GM19023 (cell line): ENCODE data around the gene WLS.
"Not testable (repeated sequence)": the region's sequence is repeated elsewhere in the genome, so short reads cannot be mapped to it uniquely, and the experiment has no call there.

Experiments used
- ATAC-seq: cut with Tn5 transposase; IDR thresholded peaks from one replicate; pipeline ENCODE4 v1.9.1; 2021; ENCODE audit warnings: mild to moderate bottlenecking, moderate library complexity; ENCODE audit not compliant: unreplicated experiment

WLS gene

DNA sequence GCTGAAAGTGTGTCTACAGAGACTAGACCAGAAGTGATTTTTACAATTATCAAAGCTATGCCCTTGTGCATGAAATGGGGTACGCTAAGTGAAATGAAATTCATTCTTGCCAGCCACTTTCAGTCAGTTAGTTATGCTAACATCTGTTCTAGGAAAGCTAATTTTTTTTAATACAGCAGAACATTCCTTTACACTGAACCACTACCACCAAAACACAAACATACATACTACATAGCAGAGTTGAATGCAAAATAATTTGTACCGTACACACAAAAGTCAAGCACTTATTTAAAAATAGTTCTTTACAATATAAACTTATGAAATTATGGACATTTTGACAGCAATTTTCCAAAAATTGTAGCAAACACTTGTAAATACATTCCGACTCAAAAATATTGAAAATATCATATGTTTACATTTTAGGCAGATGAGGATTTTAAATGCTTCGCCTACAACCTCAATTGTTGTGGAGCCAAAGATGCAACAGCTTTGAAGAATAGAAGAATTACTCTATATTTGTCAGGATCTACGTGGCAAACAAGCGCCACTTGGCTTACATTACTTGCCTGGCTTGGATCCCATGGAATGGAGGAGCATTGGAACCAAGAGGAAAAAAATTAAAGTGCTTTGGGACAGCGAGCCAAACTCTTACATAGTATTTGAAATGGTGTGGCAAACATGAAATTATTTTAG is 30.6 kb downstream of the WLS start:
- ATAC-seq = no peak

DNA sequence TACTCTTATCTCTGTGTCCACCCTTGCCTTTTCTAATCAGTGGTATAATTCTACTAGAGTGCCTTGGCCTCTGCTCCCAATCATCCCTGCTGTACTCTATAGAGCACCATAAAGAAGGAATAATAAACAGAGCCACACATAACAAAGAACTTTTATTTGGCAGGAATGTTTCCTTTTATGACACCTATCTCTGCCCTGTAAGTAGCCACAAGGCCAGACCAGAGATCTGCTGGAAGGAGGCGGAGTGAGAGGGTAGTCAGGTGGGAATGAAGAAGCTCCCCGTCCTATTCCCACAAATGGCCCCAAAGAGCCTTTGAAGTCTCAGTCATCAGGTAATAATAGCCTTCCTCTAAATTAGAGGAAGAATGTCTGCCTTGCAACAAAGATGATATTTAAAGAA is 32.7 kb downstream of the WLS start:
- ATAC-seq = no peak

DNA sequence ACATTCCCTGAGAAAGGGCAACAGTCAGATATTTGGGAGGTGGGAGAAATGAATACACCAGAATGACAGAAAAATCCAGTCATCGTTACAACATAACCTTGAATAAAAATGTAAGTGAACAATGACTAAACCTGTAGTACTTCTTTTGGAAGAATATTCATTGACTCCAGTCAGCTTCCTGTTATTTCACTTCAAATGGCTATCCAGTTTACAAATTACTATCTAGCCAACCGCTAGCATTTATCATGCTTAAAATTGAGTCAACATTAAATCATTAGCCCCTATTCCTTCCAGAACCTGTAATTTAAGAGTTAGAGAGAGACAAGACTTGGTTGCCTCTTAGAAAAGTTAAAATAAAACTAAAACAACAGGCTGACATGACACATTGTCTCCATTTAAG is 33.6 kb downstream of the WLS start:
- ATAC-seq = no peak

DNA sequence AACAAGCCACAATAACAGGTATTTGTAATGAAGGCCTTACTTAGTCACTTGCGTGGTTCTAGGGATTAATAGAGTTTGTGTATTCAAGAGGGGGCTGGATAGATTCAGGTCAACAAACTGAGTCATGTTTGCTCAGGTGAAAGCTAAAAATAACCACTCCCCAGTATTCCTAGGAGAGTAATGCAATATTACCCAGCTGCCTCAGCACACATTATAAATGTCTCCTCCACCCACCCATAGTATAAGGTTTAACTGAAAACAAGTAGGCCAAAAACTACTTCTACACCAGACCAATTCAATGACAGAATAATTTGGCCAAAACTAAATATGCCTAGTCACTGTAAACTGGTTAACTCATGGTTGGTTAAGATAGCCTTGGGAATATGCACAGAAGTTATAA is 34.4 kb downstream of the WLS start:
- ATAC-seq = no peak

DNA sequence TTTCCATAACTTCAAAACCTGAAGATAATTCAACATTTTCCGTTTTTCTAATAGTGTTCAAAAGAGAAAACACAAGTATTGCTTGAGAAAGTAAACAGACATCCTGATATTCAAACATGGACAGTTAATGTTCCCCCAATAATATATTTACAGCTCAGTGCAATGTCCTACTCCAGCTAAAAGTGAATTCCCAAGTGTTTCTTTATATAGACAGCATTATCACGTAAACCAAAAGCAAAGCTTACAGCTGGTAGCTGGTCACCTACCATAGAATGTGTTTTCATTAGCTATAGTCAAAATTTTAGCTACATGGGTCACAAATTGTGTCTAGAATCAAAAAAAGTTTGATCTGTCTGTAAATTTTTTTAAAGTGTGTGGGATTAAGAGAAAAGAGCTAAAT is 34.9 kb downstream of the WLS start:
- ATAC-seq = no peak

DNA sequence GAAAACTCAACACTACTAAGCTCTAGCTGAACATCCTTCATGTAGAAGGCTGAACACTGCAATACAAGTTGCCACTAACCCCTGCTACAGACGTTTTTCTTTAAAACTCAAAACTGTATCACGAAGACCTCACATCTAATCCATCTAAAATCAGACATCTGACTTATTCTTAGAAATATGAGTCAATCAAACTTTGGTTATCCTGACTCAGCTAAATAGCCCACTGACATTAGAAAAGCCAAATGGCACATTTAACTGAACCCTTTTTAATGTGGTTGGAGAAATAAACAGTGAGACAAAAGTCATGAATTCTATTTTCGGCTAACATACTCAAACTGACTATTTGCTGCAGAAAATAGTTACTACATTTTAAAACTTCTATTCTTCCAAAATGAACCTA is 35.6 kb downstream of the WLS start:
- no peak for ATAC-seq

DNA sequence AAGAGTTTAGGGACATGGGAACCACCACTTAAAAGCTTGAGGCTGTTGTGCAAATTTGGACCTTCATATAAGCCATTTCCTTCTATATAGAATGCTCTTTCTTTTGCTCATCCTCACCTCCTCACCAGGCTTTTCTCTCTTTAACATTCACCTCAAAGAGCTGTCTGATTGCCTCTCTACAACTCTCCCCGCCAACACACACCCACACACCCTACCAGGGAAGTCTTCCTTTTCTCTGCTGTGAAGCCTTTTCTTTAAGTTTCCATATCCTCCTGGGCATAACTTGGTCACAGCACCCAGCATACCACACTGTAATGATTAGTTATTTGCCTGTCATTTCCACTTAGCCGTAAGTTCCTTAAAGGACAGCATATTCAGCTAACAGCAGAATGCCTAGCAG is 40.6 kb downstream of the WLS start:
- no peak for ATAC-seq

DNA sequence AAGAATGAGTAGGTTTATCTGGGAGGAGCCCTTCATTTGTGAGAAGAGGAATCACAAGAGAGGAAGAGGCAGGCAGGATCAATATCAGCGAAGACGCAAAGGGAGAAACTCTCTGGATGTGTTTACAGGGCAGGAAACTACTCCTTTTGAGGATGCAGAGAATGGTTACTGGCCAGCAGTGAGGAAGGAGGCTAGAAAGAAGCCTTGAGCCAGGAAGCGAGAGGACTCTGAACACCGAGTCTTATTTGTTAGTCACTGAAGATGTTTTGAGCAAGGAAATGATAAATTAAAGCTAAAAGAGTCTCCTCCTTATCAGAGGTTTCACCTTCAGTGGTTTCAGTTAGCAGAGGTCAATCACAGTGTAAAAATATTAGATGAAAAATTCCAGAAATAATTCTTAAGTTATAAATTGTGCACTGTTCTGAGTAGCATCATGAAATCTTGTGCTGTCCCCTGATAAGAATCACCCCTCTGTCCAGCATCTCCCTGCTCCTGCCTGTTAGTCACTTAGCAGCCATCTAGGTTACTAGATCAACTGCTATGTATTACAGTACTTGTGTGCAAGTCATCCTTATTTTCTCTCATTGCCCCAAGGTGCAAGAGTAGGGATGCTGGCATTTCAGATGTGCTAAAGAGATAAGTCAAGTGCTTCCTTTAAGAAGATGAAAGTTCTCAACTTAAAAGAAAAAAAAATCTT is 43.5 kb downstream of the WLS start:
- no peak for ATAC-seq

DNA sequence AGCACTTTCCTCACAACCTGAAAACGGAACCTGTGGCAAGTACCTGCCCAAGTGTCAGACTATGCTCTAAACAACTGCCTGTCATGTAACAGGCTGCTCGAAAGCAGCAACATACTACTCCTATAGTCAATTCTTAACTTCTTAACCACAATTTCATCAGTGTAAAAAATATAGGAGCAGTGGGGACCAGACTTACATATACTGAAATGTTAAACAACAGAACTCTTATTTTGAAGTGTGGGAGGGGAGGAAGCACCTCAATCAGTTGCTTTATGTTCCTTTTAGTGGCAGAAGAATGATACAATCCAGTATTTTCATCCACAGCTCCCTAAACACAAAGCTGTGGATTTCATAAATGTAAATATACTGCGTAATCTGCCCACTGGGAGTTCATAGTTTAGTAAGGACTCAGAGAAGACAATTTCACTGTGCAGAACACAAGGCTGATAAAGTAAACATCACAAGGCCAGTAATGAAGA is 44.2 kb downstream of the WLS start:
- ATAC-seq = no peak

DNA sequence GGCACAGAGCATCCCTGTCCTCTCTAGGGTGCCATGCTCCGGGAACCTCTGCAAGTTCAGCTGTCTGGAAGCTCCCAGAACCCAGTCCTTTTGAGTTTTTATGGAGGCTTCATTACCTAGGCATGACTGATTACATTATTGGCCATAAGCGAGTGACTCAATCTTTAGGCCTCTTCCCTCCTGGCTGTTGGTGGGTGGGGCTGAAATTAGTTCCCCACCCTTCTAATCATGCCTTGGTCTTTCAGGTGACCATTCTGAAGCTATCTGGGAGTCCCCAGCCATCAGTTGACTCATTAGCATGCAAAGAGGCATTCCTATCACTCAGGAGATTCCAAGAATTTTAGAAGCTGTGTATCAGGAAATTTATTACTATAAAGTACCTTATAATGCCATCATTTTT is 46.6 kb downstream of the WLS start:
- ATAC-seq = no peak

DNA sequence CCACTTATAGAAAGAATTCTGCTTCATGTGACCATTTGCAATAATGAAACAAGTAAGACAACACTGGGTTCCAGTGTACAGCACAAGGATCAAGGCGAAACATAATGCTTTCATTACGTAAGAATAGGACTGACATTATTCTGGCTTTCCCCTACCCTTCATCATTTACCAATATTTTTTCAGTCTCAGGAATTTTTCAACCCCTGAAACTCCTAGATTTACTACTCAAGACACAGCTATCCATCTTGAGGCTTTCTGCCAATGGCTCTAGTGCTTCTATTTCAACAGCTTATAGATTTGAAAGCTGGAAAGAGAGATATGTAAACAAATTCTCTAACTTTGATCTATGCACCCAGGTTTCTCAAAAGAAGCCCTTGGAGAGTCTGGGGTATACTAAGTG is 48.4 kb downstream of the WLS start:
- ATAC-seq = no peak

DNA sequence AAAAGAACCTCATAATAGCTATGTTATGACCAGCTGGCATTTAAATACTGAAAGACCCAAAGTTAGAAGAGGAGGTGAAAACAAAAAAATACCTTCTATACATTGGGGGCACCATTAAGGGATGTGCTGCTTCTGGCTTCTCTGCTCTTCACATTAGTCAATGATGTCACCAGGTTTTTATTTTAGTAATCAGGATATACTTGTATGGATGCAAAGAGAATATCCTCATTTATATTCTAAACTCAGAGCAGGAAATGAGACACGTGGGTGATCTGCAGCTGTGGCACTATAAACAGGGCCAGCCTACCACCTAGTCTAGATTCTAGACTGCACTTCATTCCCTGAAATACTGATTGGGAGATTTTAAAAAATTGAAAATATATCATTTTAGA is 51.2 kb downstream of the WLS start:
- ATAC-seq = no peak

DNA sequence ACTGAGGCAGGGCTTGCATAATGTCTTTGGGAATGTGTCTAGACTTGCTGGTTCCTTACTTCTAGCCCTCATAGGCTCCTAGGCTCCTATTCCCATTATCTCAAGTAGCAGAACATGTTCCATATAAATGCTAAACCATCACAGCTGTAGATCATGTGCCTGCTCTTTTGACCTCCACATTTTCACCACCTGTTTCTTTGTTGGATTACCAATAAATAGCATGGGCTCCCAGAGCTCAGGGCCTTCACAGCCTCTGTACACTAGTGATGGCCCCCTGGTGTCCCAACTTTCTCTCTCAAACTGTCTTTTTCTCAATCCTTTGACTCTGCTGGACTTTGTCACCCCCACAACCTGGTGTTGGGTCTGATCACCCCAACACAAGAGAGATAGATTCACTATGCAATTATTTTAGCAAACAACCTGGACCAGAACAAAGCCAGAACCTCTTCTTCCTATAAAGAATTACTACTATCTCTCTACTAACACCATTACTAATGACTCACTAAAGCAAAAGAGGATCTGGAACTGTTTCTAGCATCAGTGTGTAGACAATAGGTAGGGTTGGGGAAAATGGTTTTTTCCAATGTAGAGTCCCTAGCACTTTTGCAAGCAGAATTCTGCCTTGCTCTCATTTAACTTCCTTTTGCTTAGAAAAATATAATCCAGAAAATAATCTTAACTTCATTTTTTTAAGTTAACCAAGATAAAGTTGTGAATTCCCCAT is 51.7 kb downstream of the WLS start:
- ATAC-seq = no peak

DNA sequence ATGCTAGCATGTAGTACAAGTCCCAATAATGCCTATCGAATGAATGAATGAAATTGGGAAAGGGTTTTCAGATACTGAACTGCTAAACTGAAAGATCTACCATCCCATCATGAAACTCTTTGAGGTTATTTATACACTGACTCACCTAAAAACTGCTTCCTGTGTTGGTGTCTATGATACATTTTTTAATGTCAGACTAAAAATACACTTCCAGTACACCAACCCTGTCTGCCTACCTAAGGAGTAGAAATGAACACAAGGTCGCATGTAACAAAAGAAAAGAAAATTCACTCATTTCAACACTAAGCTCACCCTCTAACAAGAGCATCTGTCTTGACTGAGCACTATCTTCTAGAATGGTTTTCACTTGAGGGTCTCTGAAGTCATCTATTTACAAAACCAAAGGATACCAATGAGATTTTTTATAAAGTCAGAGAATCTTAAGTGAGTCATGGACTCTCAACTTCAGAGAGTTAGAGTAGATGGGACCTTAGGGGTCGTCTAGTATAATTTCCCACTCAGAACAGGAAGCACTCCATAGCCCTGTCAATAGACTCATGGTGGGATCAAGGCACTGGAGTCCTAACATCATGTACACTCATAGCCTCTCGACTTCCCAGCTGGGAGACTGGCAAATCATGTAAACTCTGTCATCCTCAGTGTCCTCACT is 53.4 kb downstream of the WLS start:
- no peak for ATAC-seq

DNA sequence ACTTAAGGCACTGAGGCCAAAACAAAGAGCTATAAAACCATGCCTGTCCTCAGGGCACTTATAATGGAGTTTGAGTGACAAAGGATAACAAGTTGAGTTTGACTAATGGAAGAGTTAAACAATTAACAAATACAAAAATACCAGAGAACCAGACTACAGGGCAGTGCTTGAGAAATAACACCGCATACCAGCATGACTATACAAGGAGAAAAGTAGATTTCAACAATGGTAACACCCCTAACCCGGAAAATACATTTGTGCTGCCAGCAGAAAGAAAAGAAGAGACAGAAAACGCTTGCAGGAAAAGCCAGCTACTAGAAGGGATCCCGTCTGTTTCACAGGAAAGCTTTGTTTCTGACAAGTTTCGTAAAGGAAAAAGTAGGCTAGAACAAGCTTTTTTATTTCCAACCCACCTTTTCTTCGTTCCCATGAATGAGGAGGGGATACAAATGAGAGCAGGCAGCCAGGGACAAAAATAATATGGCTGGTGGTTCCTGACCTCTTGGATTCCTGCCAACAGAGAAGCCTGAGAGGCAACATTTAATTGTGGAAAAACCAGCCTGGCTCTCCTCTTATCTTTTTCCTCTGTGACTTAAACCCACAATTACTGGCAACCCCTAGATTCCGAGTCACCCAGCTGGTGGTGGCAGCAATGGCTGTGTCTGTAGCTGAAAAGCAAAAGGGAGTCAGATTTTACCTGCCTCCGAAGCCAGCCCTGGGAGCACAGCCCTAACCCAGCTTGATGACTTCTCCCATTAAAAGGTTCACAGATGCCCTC is 56.5 kb downstream of the WLS start:
- no peak for ATAC-seq

DNA sequence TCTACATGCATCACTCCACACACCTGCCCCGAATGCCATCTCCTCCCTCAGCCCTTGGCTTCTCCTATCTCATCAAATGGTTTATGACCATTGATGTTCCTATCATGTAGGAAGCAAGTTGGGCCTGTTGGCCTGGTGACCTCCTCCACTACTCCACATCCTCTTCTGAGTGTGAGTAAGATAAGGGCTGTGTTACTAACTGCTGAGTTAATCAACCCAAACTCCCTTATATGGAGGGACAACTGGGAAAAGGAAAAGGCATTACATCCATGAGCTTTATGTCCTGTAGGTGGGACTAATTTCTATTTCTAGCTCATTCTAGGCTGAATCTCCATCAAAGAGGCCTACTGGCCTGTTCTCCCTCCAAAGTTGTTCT is 57.6 kb downstream of the WLS start:
- no peak for ATAC-seq

DNA sequence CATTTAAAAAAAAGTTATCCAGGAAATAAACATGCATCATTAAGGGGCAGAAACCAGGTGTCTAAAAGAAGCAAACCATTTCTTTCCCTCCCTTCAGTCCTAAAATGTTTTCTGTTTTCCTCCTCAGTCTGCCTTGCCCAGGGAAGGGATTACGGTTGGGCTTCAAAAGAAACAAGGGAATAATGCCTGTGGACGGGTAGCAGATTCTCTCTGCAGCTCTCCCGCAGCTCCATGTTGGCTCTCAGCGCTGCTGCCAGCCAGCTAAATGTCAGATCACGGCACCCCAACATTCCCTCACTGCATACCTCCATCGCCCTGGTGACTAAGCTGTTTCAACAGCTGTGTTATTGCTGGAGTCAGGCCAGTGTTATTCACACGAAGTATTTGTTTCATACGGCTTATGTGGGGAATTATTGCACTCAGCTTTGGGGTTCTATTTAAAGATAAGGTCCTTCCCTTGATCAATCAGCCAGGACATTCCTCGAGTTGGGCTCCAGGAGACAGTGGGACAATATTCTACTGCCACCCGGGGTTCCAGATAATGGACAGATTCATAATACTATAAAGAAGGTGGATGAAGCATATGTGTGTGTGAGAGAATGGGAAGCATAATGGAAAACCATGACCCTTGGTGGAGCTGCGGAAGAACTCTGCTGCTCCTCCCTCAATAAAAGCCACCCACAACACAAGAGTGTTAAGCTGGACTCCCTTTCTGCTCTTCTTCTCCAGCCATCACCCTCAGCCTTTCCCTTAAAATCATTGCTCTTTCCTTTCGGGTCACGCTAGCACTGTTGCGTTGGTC is 58.2 kb downstream of the WLS start:
- no peak for ATAC-seq

DNA sequence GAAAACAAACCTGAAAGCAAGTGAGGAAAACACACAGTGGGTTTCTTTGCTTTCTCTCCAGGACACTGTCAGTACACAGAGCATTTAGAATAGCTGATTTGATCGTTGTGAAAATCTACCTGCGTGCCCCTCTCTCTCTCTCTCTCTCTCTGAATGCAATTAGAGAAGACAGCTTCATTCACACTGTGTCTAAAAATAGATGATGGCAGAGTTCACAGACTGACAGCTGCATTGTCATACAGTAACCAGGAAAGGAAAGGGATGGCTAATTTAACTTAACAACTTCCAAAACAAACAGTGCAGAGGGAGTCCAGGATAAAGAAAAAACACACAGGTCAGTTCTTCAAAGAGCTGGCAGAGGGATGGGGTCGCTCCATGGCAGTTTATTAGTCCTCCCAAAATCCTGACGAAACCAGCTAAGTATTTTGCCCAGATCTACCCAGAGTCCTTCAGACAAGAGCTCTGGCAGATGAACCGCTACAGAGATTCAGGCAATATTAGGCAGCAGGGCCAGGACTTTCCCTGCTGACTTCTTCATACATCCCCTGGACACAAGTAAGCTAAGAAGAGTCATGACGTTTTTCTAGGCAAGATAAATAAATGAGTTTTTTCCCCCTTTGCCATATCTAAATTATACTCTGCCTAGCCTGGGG is 58.9 kb downstream of the WLS start:
- no peak for ATAC-seq

DNA sequence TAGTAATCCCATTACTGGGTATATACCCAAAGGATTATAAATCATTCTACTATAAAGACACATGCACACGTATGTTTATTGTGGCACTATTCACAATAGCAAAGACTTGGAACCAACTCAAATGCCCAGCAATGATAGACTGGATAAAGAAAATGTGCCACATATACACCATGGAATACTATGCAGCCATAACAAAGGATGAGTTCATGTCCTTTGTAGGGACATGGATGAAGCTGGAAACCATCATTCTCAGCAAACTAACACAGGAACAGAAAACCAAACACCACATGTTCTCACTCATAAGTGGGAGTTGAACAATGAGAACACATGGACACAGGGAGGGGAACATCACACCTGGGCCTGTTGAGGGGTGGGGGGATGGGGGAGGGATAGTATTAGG is 60.5 kb downstream of the WLS start:
- ATAC-seq = not testable (repeated sequence)
